GM12878 (cell line): ENCODE results near the gene NELFE. TPM values are rescaled to one million over a fixed set of nuclear protein-coding genes. Genes with fewer than 3 reads are reported as not detected.

ENCODE experiments used
- ATAC-seq: fragments of 200-7000 bp; cut with Tn5 transposase; 3 replicates; pipeline ENCODE4 v1.9.1; 2020; ENCODE audit warnings: mild to moderate bottlenecking, moderate library complexity
- BruUV-seq: library from RNA; stranded (reverse); fragments of 400-500 nt; replicated peaks from 2 replicates; lab custom pipeline; 2021; lab: Mats Ljungman, UMichigan
- CTCF ChIA-PET: fragments of 300-600 bp; sonication (Branson Sonifier 250); formaldehyde crosslinking; extraction: SDS; loops from one replicate; lab custom pipeline; 2021; ENCODE audit warnings: inconsistent platforms; lab: Yijun Ruan, JAX
- POLR2A ChIA-PET: fragments of 350-600 bp; formaldehyde crosslinking; extraction: SDS; loops from one replicate; lab custom pipeline; 2021; ENCODE audit warnings: inconsistent platforms; lab: Charles Lee
- RAD21 ChIA-PET: fragments of 300-600 bp; sonication (Branson Sonifier 250); formaldehyde crosslinking; loops from one replicate; lab custom pipeline; 2023; ENCODE audit warnings: antibody characterized with exemption; ENCODE audit not compliant: unreplicated experiment; lab: Charles Lee
- SMC1A ChIA-PET: fragments of 300-600 bp; sonication (Branson Sonifier 250); formaldehyde crosslinking; loops from one replicate; lab custom pipeline; 2023; ENCODE audit not compliant: unreplicated experiment, uncharacterized antibody; lab: Charles Lee
- DNase-seq: peaks from one replicate; pipeline ENCODE4 v3.0.0-alpha.2; 2011; ENCODE audit warnings: low read depth, low spot score
- FAIRE-seq: peaks from 3 replicates; lab custom pipeline; 2011; peaks lifted over from hg19 to GRCh38; lab: Jason Lieb, UNC
- H2AFZ ChIP-seq: 2 replicates; pipeline ENCODE4 v1.6.0; 2011; ENCODE audit warnings: low read depth, low read length, control low read depth; ENCODE audit not compliant: control insufficient read depth
- H3K27ac ChIP-seq: 2 replicates; pipeline ENCODE4 v1.5.1; 2011; ENCODE audit warnings: control low read depth; ENCODE audit not compliant: control insufficient read depth, insufficient read depth
- H3K27me3 ChIP-seq, 2 experiments: replicated peaks in 1 of 2; 2 replicates each; pipeline versions ENCODE4 v1.6.0 to v1.6.1; 2011; ENCODE audit warnings: low read length in 1 of 2; ENCODE audit not compliant: control insufficient read depth in 2 of 2, insufficient read depth in 2 of 2
- H3K36me3 ChIP-seq, 2 experiments: 2 replicates each; pipeline ENCODE4 v1.5.1; 2011; ENCODE audit warnings: low read length in 1 of 2; ENCODE audit not compliant: control insufficient read depth in 2 of 2, insufficient read depth in 2 of 2
- H3K4me1 ChIP-seq: 2 replicates; pipeline ENCODE4 v1.6.1; 2011; ENCODE audit warnings: mild to moderate bottlenecking, low read length, moderate library complexity, mixed read lengths; ENCODE audit not compliant: control insufficient read depth, insufficient read depth
- H3K4me2 ChIP-seq: 2 replicates; pipeline ENCODE4 v1.6.0; 2011; ENCODE audit warnings: control low read depth; ENCODE audit not compliant: control insufficient read depth, insufficient read depth
- H3K4me3 ChIP-seq: fragments of 200-600 bp; sonication (generic); 2 replicates; pipeline ENCODE4 v1.5.1; 2016
- H3K79me2 ChIP-seq: 2 replicates; pipeline ENCODE4 v1.6.0; 2011; ENCODE audit warnings: low read length; ENCODE audit not compliant: control insufficient read depth, insufficient read depth
- H3K9ac ChIP-seq: 2 replicates; pipeline ENCODE4 v1.8.0; 2011; ENCODE audit warnings: low read length, control low read depth, mixed read lengths; ENCODE audit not compliant: control insufficient read depth, insufficient read depth
- H3K9me3 ChIP-seq: replicated peaks from 3 replicates; pipeline ENCODE4 v1.5.1; 2011; ENCODE audit warnings: mild to moderate bottlenecking, low read length; ENCODE audit not compliant: control insufficient read depth, insufficient read depth
- H4K20me1 ChIP-seq: 2 replicates; pipeline ENCODE4 v1.6.0; 2011; ENCODE audit not compliant: control insufficient read depth, insufficient read depth
- ASH2L ChIP-seq: fragments of 300-600, 200-600 bp; sonication (generic); IDR thresholded peaks from 2 replicates; pipeline ENCODE4 v1.6.1; 2017; ENCODE audit warnings: low read depth, mild to moderate bottlenecking, borderline replicate concordance
- ESRRA ChIP-seq: IDR thresholded peaks from 2 replicates; pipeline ENCODE4 v1.6.1; 2012; ENCODE audit warnings: mild to moderate bottlenecking, low read length, improper control_type of control experiment
- ETV6 ChIP-seq, 2 experiments: fragments of 450-650 bp in 1 of 2; IDR thresholded peaks in 1 of 2; conservative IDR thresholded peaks in 1 of 2; 2 replicates each; pipeline ENCODE4 v1.6.1; 2014; ENCODE audit warnings: antibody characterized with exemption in 1 of 2, borderline replicate concordance in 1 of 2, low read depth in 1 of 2, mild to moderate bottlenecking in 1 of 2, moderate library complexity in 1 of 2
- JUNB ChIP-seq: IDR thresholded peaks from 2 replicates; pipeline ENCODE4 v1.6.1; 2016; ENCODE audit warnings: antibody characterized with exemption, mild to moderate bottlenecking
- MEF2A ChIP-seq: IDR thresholded peaks from 2 replicates; pipeline ENCODE4 v1.6.1; 2011; ENCODE audit warnings: low read depth, mild to moderate bottlenecking, low read length, moderate library complexity; ENCODE audit not compliant: insufficient read depth
- MTA3 ChIP-seq: IDR thresholded peaks from 2 replicates; pipeline ENCODE4 v1.6.1; 2012; ENCODE audit warnings: low read length, inconsistent platforms, borderline replicate concordance
- NRF1 ChIP-seq: conservative IDR thresholded peaks from 2 replicates; pipeline ENCODE4 v1.6.1; 2011; ENCODE audit warnings: mild to moderate bottlenecking, low read depth, low read length, improper control_type of control experiment
- POLR2A ChIP-seq: IDR thresholded peaks from 2 replicates; pipeline ENCODE4 v1.6.1; 2011; ENCODE audit warnings: low read depth, mild to moderate bottlenecking, low read length
- SUZ12 ChIP-seq: fragments of 200-600 bp; sonication (generic); IDR thresholded peaks from one replicate; pipeline ENCODE4 v1.6.1; 2018; ENCODE audit warnings: antibody characterized with exemption, mild to moderate bottlenecking; ENCODE audit not compliant: unreplicated experiment
- ZNF384 ChIP-seq: IDR thresholded peaks from 2 replicates; pipeline ENCODE4 v1.6.1; 2012; ENCODE audit warnings: low read depth, mild to moderate bottlenecking, low read length, improper control_type of control experiment, borderline replicate concordance
- WGBS: methylation state at CpG from one replicate; pipeline ENCODE4 v1.1.6; 2016; ENCODE audit warnings: low lambda C conversion rate; ENCODE audit not compliant: insufficient replicate concordance, insufficient coverage; ENCODE audit errors: missing lambda C conversion rate; 5-methylcytosine and 5-hydroxymethylcytosine counted together
- in situ Hi-C: fragments of 300-500 bp; cut with MboI; formaldehyde crosslinking; loops from 9 replicates; pipeline ENCODE4 v1.14.3; 2018; ENCODE audit warnings: mixed read lengths
- intact Hi-C: fragments of 100-400 bp; cut with micrococcal nuclease; formaldehyde crosslinking; loops from one replicate; pipeline ENCODE4 v1.14.2; 2022; ENCODE audit not compliant: unreplicated experiment
- polyA plus RNA-seq, 11 experiments: library from polyadenylated mRNA; depleted of rRNA in 4 of 11; unstranded in 6 of 11; stranded (reverse) in 5 of 11; fragments of >200 nt; fragmentation: Nextera tagmentation in 4 of 11; fragmentation: Illumina TruSeq in 1 of 11; extraction: Ambion mirVana in 4 of 11; extraction: Trizol in 1 of 11; gene quantifications; 1 replicate in 1 of 11; 2 replicates in 10 of 11; pipeline versions ENCODE4 v1.2.1 to v1.2.3, GENCODE V29; 2011 to 2016; ENCODE audit warnings: inconsistent platforms in 2 of 11, missing spikeins in 2 of 11, low read depth in 1 of 11
- total RNA-seq, 4 experiments: library from RNA; depleted of rRNA in 3 of 4; stranded (reverse); fragments of >200 nt in 3 of 4; fragmentation: Illumina TruSeq in 1 of 4; extraction: Trizol in 1 of 4; gene quantifications; 2 replicates each; pipeline versions ENCODE4 v1.2.1 to v1.2.3, GENCODE V29; 2013 to 2021
- TF ChIP-seq, protein P1 (sequence below): fragments of 450-650 bp; formaldehyde crosslinking; IDR thresholded peaks from 2 replicates; pipeline ENCODE4 v1.4.0; 2022; ENCODE audit warnings: mild to moderate bottlenecking, moderate library complexity
- TF ChIP-seq, protein P2 (sequence below): IDR thresholded peaks from 2 replicates; pipeline ENCODE4 v1.6.1; 2012; ENCODE audit warnings: low read depth, low read length, improper control_type of control experiment
- TF ChIP-seq, protein P3 (sequence below): IDR thresholded peaks from 2 replicates; pipeline ENCODE4 v1.6.1; 2012; ENCODE audit warnings: improper control_type of control experiment, low read depth, low read length; ENCODE audit not compliant: insufficient replicate concordance

Gene NELFE
- total and polyA plus RNA-seq, 10 of the 15 experiments (the other 5 are each of a cell fraction or from before 2014, with no cell fraction given): 8.5 to 105 (median 59.7) TPM

DNA sequence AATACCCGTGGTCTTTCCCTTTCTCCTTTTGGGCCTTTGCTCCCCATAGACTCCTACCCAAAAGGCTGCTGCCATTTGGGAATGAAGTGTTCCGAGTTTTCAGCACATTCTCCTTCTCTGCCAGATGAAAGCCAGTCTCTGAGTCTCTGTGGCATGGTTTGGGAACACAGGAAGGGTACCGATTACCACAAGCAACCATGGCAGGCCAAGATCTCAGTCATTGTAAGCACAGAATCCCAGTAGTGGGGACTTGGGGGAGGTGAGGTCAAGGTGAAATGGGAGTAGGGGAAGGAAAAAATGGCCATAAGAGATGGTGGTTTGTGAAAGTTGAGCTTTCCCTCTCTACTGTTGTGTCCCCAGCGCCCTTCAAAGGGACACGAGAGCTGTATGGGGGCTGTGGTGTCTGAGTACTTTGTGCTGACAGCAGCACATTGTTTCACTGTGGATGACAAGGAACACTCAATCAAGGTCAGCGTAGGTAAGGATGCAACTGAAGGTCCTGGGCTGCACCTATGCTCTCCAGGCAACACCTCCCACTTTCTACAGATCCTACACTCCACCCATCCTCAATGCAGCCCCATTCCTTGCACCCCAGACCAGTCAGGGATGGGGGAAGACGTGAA, 8.7 kb downstream of the NELFE start:
- FAIRE-seq (no peak), DNase-seq (no peak), ATAC-seq (no peak)
- RAD21 ChIA-PET: no interaction called here
- Histone ChIP-seq H3K27ac (no peak overlapping the region), H3K4me2 (no peak overlapping the region), H3K9me3 (no peaks in the 10 kb centered on the region), H3K9ac (no peak overlapping the region), H3K36me3 (peaks cover 7 to 16% of the 10 kb centered on the region in 2 experiments; a peak in 3 of 4 replicates), H3K27me3 (no peaks in the 10 kb centered on the region), H3K79me2 (no peaks in the 10 kb centered on the region), H3K4me1 (peaks cover 3% of the 10 kb centered on the region; the same call in 1 of the 2 replicates), H3K4me3 (no peak overlapping the region), H4K20me1 (no peaks in the 10 kb centered on the region), H2AFZ (no peak overlapping the region)
- WGBS: 74% methylated on average over 7 of the region's 7 CpGs
- SMC1A ChIA-PET: interaction anchor here (1.1 to 1.2 kb wide), 2 partner anchors 10 kb away, joined by 4 to 5 read pairs; partner anchors contain the start of gene SKIC2
- POLR2A ChIA-PET: no interaction called here
- CTCF ChIA-PET: interaction anchor here (0.7 to 3.2 kb wide), 2 partner anchors 9 to 27 kb away, joined by 3 to 16 read pairs; partner anchors contain the start of gene SKIC2
- intact Hi-C loops: no loop called here
- in situ Hi-C loops: no loop called here
- BruUV-seq: no TSS peak
- TF ChIP-seq, protein P1, sequence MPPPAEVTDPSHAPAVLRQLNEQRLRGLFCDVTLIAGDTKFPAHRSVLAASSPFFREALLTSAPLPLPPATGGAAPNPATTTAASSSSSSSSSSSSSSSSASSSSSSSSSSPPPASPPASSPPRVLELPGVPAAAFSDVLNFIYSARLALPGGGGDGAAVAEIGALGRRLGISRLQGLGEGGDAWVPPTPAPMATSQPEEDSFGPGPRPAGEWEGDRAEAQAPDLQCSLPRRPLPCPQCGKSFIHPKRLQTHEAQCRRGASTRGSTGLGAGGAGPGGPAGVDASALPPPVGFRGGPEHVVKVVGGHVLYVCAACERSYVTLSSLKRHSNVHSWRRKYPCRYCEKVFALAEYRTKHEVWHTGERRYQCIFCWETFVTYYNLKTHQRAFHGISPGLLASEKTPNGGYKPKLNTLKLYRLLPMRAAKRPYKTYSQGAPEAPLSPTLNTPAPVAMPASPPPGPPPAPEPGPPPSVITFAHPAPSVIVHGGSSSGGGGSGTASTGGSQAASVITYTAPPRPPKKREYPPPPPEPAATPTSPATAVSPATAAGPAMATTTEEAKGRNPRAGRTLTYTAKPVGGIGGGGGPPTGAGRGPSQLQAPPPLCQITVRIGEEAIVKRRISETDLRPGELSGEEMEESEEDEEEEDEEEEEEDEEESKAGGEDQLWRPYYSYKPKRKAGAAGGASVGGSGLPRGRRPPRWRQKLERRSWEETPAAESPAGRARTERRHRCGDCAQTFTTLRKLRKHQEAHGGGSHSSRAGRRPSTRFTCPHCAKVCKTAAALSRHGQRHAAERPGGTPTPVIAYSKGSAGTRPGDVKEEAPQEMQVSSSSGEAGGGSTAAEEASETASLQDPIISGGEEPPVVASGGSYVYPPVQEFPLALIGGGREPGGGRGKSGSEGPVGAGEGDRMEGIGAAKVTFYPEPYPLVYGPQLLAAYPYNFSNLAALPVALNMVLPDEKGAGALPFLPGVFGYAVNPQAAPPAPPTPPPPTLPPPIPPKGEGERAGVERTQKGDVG (CRISPR knock-in tag): no peak
- TF ChIP-seq NRF1 (no peak), MEF2A (no peak), POLR2A (no peak; the same call in 1 of the 2 replicates), ZNF384 (no peak), ASH2L (no peak), MTA3 (no peak), JUNB (no peak), ESRRA (no peak), SUZ12 (no peak), ETV6 (conservative IDR thresholded peaks at IDR 0.05 in 1 of 2, IDR thresholded peaks at IDR 0.05 in 1 of 2; ENCODE audit: borderline replicate concordance in 1 of 2, low read depth in 1 of 2) (no peak)
- TF ChIP-seq, protein P2, sequence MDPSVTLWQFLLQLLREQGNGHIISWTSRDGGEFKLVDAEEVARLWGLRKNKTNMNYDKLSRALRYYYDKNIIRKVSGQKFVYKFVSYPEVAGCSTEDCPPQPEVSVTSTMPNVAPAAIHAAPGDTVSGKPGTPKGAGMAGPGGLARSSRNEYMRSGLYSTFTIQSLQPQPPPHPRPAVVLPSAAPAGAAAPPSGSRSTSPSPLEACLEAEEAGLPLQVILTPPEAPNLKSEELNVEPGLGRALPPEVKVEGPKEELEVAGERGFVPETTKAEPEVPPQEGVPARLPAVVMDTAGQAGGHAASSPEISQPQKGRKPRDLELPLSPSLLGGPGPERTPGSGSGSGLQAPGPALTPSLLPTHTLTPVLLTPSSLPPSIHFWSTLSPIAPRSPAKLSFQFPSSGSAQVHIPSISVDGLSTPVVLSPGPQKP: no peak
- TF ChIP-seq, protein P3, sequence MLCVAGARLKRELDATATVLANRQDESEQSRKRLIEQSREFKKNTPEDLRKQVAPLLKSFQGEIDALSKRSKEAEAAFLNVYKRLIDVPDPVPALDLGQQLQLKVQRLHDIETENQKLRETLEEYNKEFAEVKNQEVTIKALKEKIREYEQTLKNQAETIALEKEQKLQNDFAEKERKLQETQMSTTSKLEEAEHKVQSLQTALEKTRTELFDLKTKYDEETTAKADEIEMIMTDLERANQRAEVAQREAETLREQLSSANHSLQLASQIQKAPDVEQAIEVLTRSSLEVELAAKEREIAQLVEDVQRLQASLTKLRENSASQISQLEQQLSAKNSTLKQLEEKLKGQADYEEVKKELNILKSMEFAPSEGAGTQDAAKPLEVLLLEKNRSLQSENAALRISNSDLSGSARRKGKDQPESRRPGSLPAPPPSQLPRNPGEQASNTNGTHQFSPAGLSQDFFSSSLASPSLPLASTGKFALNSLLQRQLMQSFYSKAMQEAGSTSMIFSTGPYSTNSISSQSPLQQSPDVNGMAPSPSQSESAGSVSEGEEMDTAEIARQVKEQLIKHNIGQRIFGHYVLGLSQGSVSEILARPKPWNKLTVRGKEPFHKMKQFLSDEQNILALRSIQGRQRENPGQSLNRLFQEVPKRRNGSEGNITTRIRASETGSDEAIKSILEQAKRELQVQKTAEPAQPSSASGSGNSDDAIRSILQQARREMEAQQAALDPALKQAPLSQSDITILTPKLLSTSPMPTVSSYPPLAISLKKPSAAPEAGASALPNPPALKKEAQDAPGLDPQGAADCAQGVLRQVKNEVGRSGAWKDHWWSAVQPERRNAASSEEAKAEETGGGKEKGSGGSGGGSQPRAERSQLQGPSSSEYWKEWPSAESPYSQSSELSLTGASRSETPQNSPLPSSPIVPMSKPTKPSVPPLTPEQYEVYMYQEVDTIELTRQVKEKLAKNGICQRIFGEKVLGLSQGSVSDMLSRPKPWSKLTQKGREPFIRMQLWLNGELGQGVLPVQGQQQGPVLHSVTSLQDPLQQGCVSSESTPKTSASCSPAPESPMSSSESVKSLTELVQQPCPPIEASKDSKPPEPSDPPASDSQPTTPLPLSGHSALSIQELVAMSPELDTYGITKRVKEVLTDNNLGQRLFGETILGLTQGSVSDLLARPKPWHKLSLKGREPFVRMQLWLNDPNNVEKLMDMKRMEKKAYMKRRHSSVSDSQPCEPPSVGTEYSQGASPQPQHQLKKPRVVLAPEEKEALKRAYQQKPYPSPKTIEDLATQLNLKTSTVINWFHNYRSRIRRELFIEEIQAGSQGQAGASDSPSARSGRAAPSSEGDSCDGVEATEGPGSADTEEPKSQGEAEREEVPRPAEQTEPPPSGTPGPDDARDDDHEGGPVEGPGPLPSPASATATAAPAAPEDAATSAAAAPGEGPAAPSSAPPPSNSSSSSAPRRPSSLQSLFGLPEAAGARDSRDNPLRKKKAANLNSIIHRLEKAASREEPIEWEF: no peak
